ENCODE results near the gene CPT1B.
"Not testable (repeated sequence)": the region's sequence is repeated elsewhere in the genome, so short reads cannot be mapped to it uniquely, and the experiment has no call there.

Gene CPT1B

DNA sequence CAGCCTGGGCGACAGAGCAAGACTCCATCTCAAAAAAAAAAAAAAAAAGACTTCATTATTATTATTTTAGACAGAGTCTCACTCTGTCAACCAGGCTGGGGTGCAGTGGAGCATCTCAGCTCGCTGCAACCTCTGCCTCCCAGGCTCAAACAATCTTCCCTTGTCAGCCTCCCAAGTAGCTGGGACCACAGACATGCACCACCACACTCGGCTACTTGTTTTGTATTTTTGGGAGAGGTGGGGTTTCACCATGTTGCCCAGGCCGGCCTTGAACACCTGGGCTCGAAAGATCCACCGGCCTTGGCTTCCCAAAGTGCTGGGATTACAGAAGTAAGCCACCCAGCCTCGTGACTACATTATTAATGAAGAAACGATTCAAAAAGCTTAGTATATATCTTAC is 43.1 kb downstream of the CPT1B start:
- Histone ChIP-seq H3K36me3 (replicated peaks in 1 of 2; ENCODE audit: control insufficient read depth in 2 of 2, insufficient read depth in 2 of 2, low read length in 2 of 2) (no peaks in the 10 kb centered on the region), H3K79me1 (ENCODE audit: low read depth, low read length) (no peaks in the 10 kb centered on the region), H3K4ac (ENCODE audit: low read length) (no peak overlapping the region), H2AK5ac (ENCODE audit: low read depth, low read length) (no peak overlapping the region), H3K4me1 (ENCODE audit: control insufficient read depth in 2 of 2, insufficient read depth in 1 of 2, low read depth in 1 of 2, low read length in 2 of 2) (peaks cover 7 to 9% of the 10 kb centered on the region in 2 donors), H4K8ac (ENCODE audit: low read depth, low read length) (no peak overlapping the region), H2BK15ac (ENCODE audit: low read length) (no peak overlapping the region), H2BK12ac (ENCODE audit: low read length) (peak overlapping the region; percentile 41), H3K27ac (replicated peaks; ENCODE audit: low read length) (no peak overlapping the region), H2BK5ac (ENCODE audit: low read length) (no peak overlapping the region), H3K4me3 (ENCODE audit: low read length in 2 of 2) (no peak overlapping the region), H3K23ac (ENCODE audit: low read depth, low read length, poor library complexity) (no peak overlapping the region), H3K4me2 (ENCODE audit: insufficient read depth, low read length, poor library complexity, severe bottlenecking) (no peak overlapping the region), H3K9ac (ENCODE audit: low read depth, low read length, poor library complexity) (no peak overlapping the region), H2AFZ (ENCODE audit: low read length) (no peak overlapping the region), H4K91ac (ENCODE audit: low read depth, low read length, poor library complexity) (no peak overlapping the region), H3K27me3 (ENCODE audit: control insufficient read depth in 3 of 3, insufficient read depth in 3 of 3, low read depth in 1 of 3, low read length in 3 of 3) (peaks cover 8 to 19% (median 14%) of the 10 kb centered on the region in 3 experiments), H3K14ac (ENCODE audit: low read length) (no peak overlapping the region), H2BK120ac (ENCODE audit: low read depth, low read length) (no peak overlapping the region), H3K9me3 (replicated peaks in 1 of 2; ENCODE audit: control insufficient read depth in 2 of 2, insufficient read depth in 1 of 2, low read depth in 1 of 2, low read length in 2 of 2) (peaks cover 3 to 11% of the 10 kb centered on the region in 2 donors), H3K18ac (ENCODE audit: low read length) (no peak overlapping the region)
- no peak for DNase-seq (ENCODE audit: low spot score)
- WGBS, 2 donors (ENCODE audit: extremely low coverage in 2 of 2, insufficient read length in 2 of 2, insufficient replicate concordance in 1 of 2): no CpG with 5 or more reads among the region's 8 CpGs

DNA sequence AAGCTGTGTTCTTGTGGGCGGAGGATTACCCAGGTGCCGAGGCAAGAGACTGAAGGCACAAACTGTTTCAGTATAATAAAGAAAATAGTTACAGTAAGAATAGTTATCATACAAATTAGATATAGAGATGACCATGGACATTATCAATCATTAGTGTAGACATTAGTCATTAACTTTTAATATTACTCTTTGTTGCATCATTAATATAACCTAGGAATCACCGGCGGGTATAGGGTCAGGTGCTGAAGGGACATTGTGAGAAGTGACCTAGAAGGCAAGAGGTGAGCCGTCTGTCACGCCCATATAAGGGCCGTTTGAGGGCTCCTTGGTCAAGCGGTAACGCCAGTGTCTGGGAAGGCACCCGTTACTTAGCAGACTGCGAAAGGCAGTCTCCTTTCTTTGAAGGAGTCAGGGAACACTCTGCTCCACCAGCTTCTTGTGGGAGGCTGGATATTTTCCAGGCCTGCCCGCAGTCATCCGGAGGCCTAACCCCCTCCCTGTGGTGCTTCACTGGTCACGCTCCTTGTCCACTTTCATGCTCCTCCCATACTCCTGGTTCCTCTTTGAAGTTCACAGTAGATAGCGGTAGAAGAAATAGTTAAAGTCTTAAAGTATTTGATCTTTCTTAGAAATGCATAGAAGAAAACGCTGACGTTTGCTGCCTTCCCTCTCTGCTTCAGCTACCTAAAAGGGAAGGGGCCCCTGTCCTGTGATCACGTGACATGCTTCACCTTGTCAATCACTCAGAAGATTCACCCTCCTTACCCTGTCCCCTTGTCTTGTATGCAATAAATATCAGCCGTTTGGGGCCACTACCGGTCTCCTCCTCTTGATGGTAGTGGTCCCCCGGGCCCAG is 44.1 kb downstream of the CPT1B start:
- not testable (repeated sequence) for H3K27ac ChIP-seq (replicated peaks; ENCODE audit: low read length); H3K4me3 ChIP-seq (ENCODE audit: low read length in 2 of 2)
- no CpG with 5 or more reads among the region's 21 CpGs for WGBS, 2 donors (ENCODE audit: extremely low coverage in 2 of 2, insufficient read length in 2 of 2, insufficient replicate concordance in 1 of 2)

DNA sequence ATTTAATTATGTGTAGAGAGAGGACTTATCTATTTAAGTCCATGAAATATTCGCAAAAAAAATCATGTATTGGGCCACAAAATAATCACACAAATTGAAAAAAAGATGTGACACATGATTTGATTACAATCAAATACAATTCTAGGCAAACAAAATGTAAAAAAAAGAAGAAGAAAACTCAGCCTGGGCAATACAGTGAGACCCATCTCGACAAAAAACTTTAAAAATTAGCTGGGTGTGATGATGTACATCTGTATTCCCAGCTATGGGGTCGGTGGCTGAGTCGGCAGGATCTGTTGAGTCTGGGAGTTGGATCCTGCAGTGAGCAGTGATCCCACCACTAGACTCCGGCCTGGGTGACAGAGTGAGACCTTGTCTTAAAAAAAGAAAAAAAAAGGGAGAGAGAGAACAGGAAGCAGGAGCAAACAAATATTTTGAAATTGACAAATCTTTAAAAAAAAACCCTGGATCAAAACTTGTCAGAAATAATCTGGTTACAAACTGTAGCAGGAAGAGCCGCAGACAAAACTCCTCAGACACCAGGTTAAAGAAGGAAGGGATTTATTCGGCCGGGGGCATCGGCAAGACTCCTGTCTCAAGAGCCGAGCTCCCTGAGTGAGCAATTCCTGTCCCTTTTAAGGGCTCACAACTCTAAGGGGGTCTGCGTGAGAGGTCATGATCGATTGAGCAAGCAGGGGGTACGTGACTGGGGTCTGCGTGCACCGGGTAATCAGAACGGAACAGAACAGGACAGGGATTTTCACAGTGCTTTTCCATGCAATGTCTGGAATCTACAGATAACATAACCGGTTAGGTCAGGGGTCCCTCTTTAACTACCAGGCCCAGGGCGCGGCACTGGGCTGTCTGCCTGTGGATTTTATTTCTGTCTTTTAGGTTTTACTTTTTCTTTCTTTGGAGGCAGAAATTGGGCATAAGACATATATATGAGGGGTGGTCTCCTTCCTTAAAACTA is 45.1 kb downstream of the CPT1B start:
- H3K27ac ChIP-seq (replicated peaks; ENCODE audit: low read length): no peak overlapping the region

More for the DNA sequence above, 44.1 kb downstream of the CPT1B start:
- not testable (repeated sequence) for H3K36me3 ChIP-seq (replicated peaks in 1 of 2; ENCODE audit: control insufficient read depth in 2 of 2, insufficient read depth in 2 of 2, low read length in 2 of 2); H4K91ac ChIP-seq (ENCODE audit: low read depth, low read length, poor library complexity); H4K8ac ChIP-seq (ENCODE audit: low read depth, low read length); H2BK12ac ChIP-seq (ENCODE audit: low read length); H3K23ac ChIP-seq (ENCODE audit: low read depth, low read length, poor library complexity); H3K18ac ChIP-seq (ENCODE audit: low read length); H3K4me2 ChIP-seq (ENCODE audit: insufficient read depth, low read length, poor library complexity, severe bottlenecking); H3K4ac ChIP-seq (ENCODE audit: low read length); H2BK5ac ChIP-seq (ENCODE audit: low read length); H3K9ac ChIP-seq (ENCODE audit: low read depth, low read length, poor library complexity); H2BK120ac ChIP-seq (ENCODE audit: low read depth, low read length); H3K14ac ChIP-seq (ENCODE audit: low read length); H3K4me1 ChIP-seq (ENCODE audit: control insufficient read depth in 2 of 2, insufficient read depth in 1 of 2, low read depth in 1 of 2, low read length in 2 of 2); H2BK15ac ChIP-seq (ENCODE audit: low read length); DNase-seq (ENCODE audit: low spot score); H3K79me1 ChIP-seq (ENCODE audit: low read depth, low read length); H2AK5ac ChIP-seq (ENCODE audit: low read depth, low read length)
- Histone ChIP-seq H3K9me3 (replicated peaks in 1 of 2; ENCODE audit: control insufficient read depth in 2 of 2, insufficient read depth in 1 of 2, low read depth in 1 of 2, low read length in 2 of 2) (peaks cover 6 to 15% of the 10 kb centered on the region in 2 donors), H3K27me3 (ENCODE audit: control insufficient read depth in 3 of 3, insufficient read depth in 3 of 3, low read depth in 1 of 3, low read length in 3 of 3) (peaks cover 14 to 30% (median 14%) of the 10 kb centered on the region in 3 experiments), H2AFZ (ENCODE audit: low read length) (peak overlapping the region; percentile 71)

More for the DNA sequence above, 45.1 kb downstream of the CPT1B start:
- Histone ChIP-seq H3K79me1 (ENCODE audit: low read depth, low read length) (no peaks in the 10 kb centered on the region), H2BK5ac (ENCODE audit: low read length) (no peak overlapping the region), H3K23ac (ENCODE audit: low read depth, low read length, poor library complexity) (no peak overlapping the region), H2AFZ (ENCODE audit: low read length) (peak overlapping the region; percentile 96), H3K4me2 (ENCODE audit: insufficient read depth, low read length, poor library complexity, severe bottlenecking) (no peak overlapping the region), H3K4me1 (ENCODE audit: control insufficient read depth in 2 of 2, insufficient read depth in 1 of 2, low read depth in 1 of 2, low read length in 2 of 2) (peaks cover 7 to 9% of the 10 kb centered on the region in 2 donors), H3K14ac (ENCODE audit: low read length) (no peak overlapping the region), H4K8ac (ENCODE audit: low read depth, low read length) (no peak overlapping the region), H2BK12ac (ENCODE audit: low read length) (no peak overlapping the region), H2BK120ac (ENCODE audit: low read depth, low read length) (no peak overlapping the region), H3K9me3 (replicated peaks in 1 of 2; ENCODE audit: control insufficient read depth in 2 of 2, insufficient read depth in 1 of 2, low read depth in 1 of 2, low read length in 2 of 2) (peaks cover 8 to 21% of the 10 kb centered on the region in 2 donors), H3K4me3 (ENCODE audit: low read length in 2 of 2) (peak overlapping the region in 1 of 2 donors; percentile 55), H3K36me3 (replicated peaks in 1 of 2; ENCODE audit: control insufficient read depth in 2 of 2, insufficient read depth in 2 of 2, low read length in 2 of 2) (no peaks in the 10 kb centered on the region), H3K18ac (ENCODE audit: low read length) (no peak overlapping the region), H3K9ac (ENCODE audit: low read depth, low read length, poor library complexity) (no peak overlapping the region), H2BK15ac (ENCODE audit: low read length) (no peak overlapping the region), H2AK5ac (ENCODE audit: low read depth, low read length) (no peak overlapping the region), H3K4ac (ENCODE audit: low read length) (no peak overlapping the region), H4K91ac (ENCODE audit: low read depth, low read length, poor library complexity) (no peak overlapping the region), H3K27me3 (ENCODE audit: control insufficient read depth in 3 of 3, insufficient read depth in 3 of 3, low read depth in 1 of 3, low read length in 3 of 3) (peaks cover 14 to 35% (median 14%) of the 10 kb centered on the region in 3 experiments)
- WGBS, 2 donors (ENCODE audit: extremely low coverage in 2 of 2, insufficient read length in 2 of 2, insufficient replicate concordance in 1 of 2): no CpG with 5 or more reads among the region's 19 CpGs
- DNase-seq (ENCODE audit: low spot score): no peak
